Astrocyte of the cerebellum (primary cell): Measurements from ENCODE around the gene NPSR1.

ENCODE experiments used
- DNase-seq: peaks from one replicate; pipeline ENCODE4 v3.0.0-alpha.2; 2011; ENCODE audit warnings: low read depth
- H3K4me3 ChIP-seq: 2 replicates; pipeline ENCODE4 v1.5.1; 2011; ENCODE audit warnings: mild to moderate bottlenecking, low read depth, low read length, moderate library complexity
- CTCF ChIP-seq: IDR thresholded peaks from 2 replicates; pipeline ENCODE4 v1.5.1; 2012; ENCODE audit warnings: low read length, low read depth, moderate library complexity, mild to moderate bottlenecking; ENCODE audit errors: missing control alignments
- in situ Hi-C: cut with HindIII; loops from 2 replicates; pipeline ENCODE4 v1.10.0; 2017; ENCODE audit warnings: low sequenced_read_pairs

Gene NPSR1

GRCh38 chr7:34740840-34741239 lies 82.8 kb downstream of the NPSR1 start:
- no peak overlapping the region for H3K4me3 ChIP-seq
- no peak for TF ChIP-seq CTCF
- DNase-seq = no peak
- in situ Hi-C loops = no loop called here

- TF ChIP-seq CTCF = no peak
- in situ Hi-C loops = no loop called here
- H3K4me3 ChIP-seq = no peak overlapping the region
- DNase-seq = no peak
These were observed 89.3 kb downstream of the NPSR1 start for GRCh38 chr7:34747176-34747781.

- TF ChIP-seq CTCF = no peak
- no peak overlapping the region for H3K4me3 ChIP-seq
- in situ Hi-C loops = no loop called here
- peak; percentile 49 for DNase-seq
These were observed 90.1 kb downstream of the NPSR1 start for GRCh38 chr7:34747867-34748727.

GRCh38 chr7:34748728-34749089 lies 90.7 kb downstream of the NPSR1 start:
- H3K4me3 ChIP-seq = no peak overlapping the region
- DNase-seq = no peak
- in situ Hi-C loops = no loop called here
- TF ChIP-seq CTCF = no peak

GRCh38 chr7:34749446-34749845 lies 91.4 kb downstream of the NPSR1 start:
- no peak for DNase-seq
- in situ Hi-C loops = no loop called here
- no peak overlapping the region for H3K4me3 ChIP-seq
- no peak for TF ChIP-seq CTCF

GRCh38 chr7:34750209-34750608 lies 92.2 kb downstream of the NPSR1 start:
- H3K4me3 ChIP-seq = no peak overlapping the region
- in situ Hi-C loops = no loop called here
- no peak for TF ChIP-seq CTCF
- no peak for DNase-seq
